GM23338 (cell line): ENCODE measurements around the gene EVI5. TPM values are rescaled to one million over a fixed set of nuclear protein-coding genes. Genes with fewer than 3 reads are reported as not detected.
"Not testable (repeated sequence)": the region's sequence is repeated elsewhere in the genome, so short reads cannot be mapped to it uniquely, and the experiment has no call there.

ENCODE experiments used
- ATAC-seq: fragments of 200-7000 bp; cut with Tn5 transposase; 3 replicates; pipeline ENCODE4 v1.9.1; 2020
- DNase-seq: peaks from one replicate; pipeline ENCODE4 v3.0.0-alpha.2; 2015; ENCODE audit warnings: low spot score
- H2AFZ ChIP-seq: fragments of 200-600 bp; sonication (generic); 2 replicates; pipeline ENCODE4 v1.8.0; 2016; ENCODE audit warnings: antibody characterized with exemption, mild to moderate bottlenecking, moderate library complexity
- H3F3A ChIP-seq: fragments of 200-600 bp; sonication (generic); replicated peaks from 2 replicates; pipeline ENCODE4 v1.8.0; 2017; ENCODE audit warnings: antibody characterized with exemption, mixed run types, low read depth
- H3K27ac ChIP-seq: fragments of 200-600 bp; sonication (generic); 2 replicates; pipeline ENCODE4 v1.6.1; 2016; ENCODE audit warnings: low read depth
- H3K27me3 ChIP-seq: fragments of 200-600 bp; sonication (generic); 2 replicates; pipeline ENCODE4 v1.8.0; 2016; ENCODE audit warnings: mild to moderate bottlenecking, mixed run types, moderate library complexity; ENCODE audit not compliant: insufficient read depth
- H3K36me3 ChIP-seq: fragments of 200-600 bp; sonication (generic); 2 replicates; pipeline ENCODE4 v1.8.0; 2016; ENCODE audit warnings: mild to moderate bottlenecking; ENCODE audit not compliant: insufficient read depth
- H3K4me1 ChIP-seq: fragments of 200-600 bp; sonication (generic); 2 replicates; pipeline ENCODE4 v1.8.0; 2016; ENCODE audit warnings: mild to moderate bottlenecking, moderate library complexity; ENCODE audit not compliant: insufficient read depth
- H3K4me2 ChIP-seq: fragments of 200-600 bp; sonication (generic); 2 replicates; pipeline ENCODE4 v1.7.1; 2017; ENCODE audit warnings: mixed run types
- H3K4me3 ChIP-seq: fragments of 200-600 bp; sonication (generic); 2 replicates; pipeline ENCODE4 v1.6.1; 2016; ENCODE audit warnings: mixed run types
- H3K79me2 ChIP-seq: fragments of 200-600 bp; sonication (generic); replicated peaks from 2 replicates; pipeline ENCODE4 v1.8.0; 2017; ENCODE audit warnings: mild to moderate bottlenecking; ENCODE audit not compliant: insufficient read depth
- H3K9me2 ChIP-seq: fragments of 200-600 bp; sonication (generic); 2 replicates; pipeline ENCODE4 v1.8.0; 2017; ENCODE audit not compliant: insufficient read depth
- H4K20me1 ChIP-seq: fragments of 200-600 bp; sonication (generic); replicated peaks from 2 replicates; pipeline ENCODE4 v1.8.0; 2017; ENCODE audit warnings: mild to moderate bottlenecking; ENCODE audit not compliant: insufficient read depth
- H3K27ac Mint-ChIP-seq: 2 replicates; pipeline ENCODE4 v1.8.0; 2020; ENCODE audit warnings: inconsistent platforms, mild to moderate bottlenecking, moderate library complexity, mixed read lengths
- H3K27me3 Mint-ChIP-seq: 3 replicates; pipeline ENCODE4 v1.8.0; 2022; ENCODE audit warnings: low read depth, mild to moderate bottlenecking, moderate library complexity, mixed read lengths, inconsistent platforms; ENCODE audit not compliant: insufficient read depth, poor library complexity
- H3K36me3 Mint-ChIP-seq: 3 replicates; pipeline ENCODE4 v1.8.0; 2021; ENCODE audit warnings: low read depth, mild to moderate bottlenecking, inconsistent platforms, moderate library complexity, mixed read lengths
- H3K4me1 Mint-ChIP-seq: 3 replicates; pipeline ENCODE4 v1.8.0; 2020; ENCODE audit warnings: mild to moderate bottlenecking, inconsistent platforms, mixed read lengths
- H3K4me3 Mint-ChIP-seq: 3 replicates; pipeline ENCODE4 v1.8.0; 2021; ENCODE audit warnings: moderate library complexity, mild to moderate bottlenecking, inconsistent platforms, mixed read lengths
- H3K9me3 Mint-ChIP-seq: 3 replicates; pipeline ENCODE4 v1.8.0; 2020; ENCODE audit warnings: moderate library complexity, mild to moderate bottlenecking, inconsistent platforms, mixed read lengths
- CREB1 ChIP-seq: fragments of 250-450 bp; sonication (Bioruptor Pico); IDR thresholded peaks from 2 replicates; pipeline ENCODE4 v1.5.0; 2020; ENCODE audit warnings: low read depth, mild to moderate bottlenecking, moderate library complexity
- EZH2 ChIP-seq: fragments of 200-600 bp; sonication (generic); IDR thresholded peaks from one replicate; pipeline ENCODE4 v1.8.0; 2017; ENCODE audit warnings: antibody characterized with exemption, mild to moderate bottlenecking, low read depth; ENCODE audit not compliant: unreplicated experiment
- EZH2phosphoT487 ChIP-seq: fragments of 200-600 bp; sonication (generic); IDR thresholded peaks from one replicate; pipeline ENCODE4 v1.8.1; 2018; ENCODE audit warnings: antibody characterized with exemption; ENCODE audit not compliant: unreplicated experiment
- JUNB ChIP-seq: IDR thresholded peaks from one replicate; pipeline ENCODE4 v1.6.1; 2016; ENCODE audit warnings: antibody characterized with exemption; ENCODE audit not compliant: unreplicated experiment
- NANOG ChIP-seq: IDR thresholded peaks from 2 replicates; pipeline ENCODE4 v1.6.1; 2016; ENCODE audit warnings: antibody characterized with exemption, borderline replicate concordance
- POLR2AphosphoS5 ChIP-seq: IDR thresholded peaks from 2 replicates; pipeline ENCODE4 v1.6.1; 2016; ENCODE audit warnings: antibody characterized with exemption, low read depth
- REST ChIP-seq: IDR thresholded peaks from one replicate; pipeline ENCODE4 v1.6.1; 2018; ENCODE audit warnings: antibody characterized with exemption; ENCODE audit not compliant: unreplicated experiment
- STAT1 ChIP-seq: IDR thresholded peaks from one replicate; pipeline ENCODE4 v1.6.1; 2016; ENCODE audit warnings: antibody characterized with exemption; ENCODE audit not compliant: unreplicated experiment
- ZNF331 ChIP-seq: fragments of 250-450 bp; sonication (Bioruptor Pico); IDR thresholded peaks from 2 replicates; pipeline ENCODE4 v1.5.0; 2020; ENCODE audit warnings: low read depth, mild to moderate bottlenecking, moderate library complexity
- polyA plus RNA-seq: library from polyadenylated mRNA; unstranded; fragments of >200 nt; fragmentation: Nextera tagmentation; extraction: Ambion mirVana; gene quantifications from 2 replicates; pipeline ENCODE4 v1.2.1, GENCODE V29; 2016
- total RNA-seq: library from RNA; depleted of rRNA; stranded (reverse); fragments of >200 nt; shearing (Covaris generic); gene quantifications from 2 replicates; pipeline ENCODE4 v1.2.3, GENCODE V29; 2014

Gene EVI5
- total and polyA plus RNA-seq, 2 experiments from 2014 or later, result 15.6 to 24.8 TPM

GRCh38 chr1:92786111-92786901 is 1.4 kb upstream of the EVI5 start (continued):
- no peak for TF ChIP-seq NANOG
- no peak for TF ChIP-seq JUNB

- no peak for TF ChIP-seq STAT1
- TF ChIP-seq CREB1 (CRISPR knock-in tag), result no peak
- TF ChIP-seq NANOG, result no peak
- no peaks in the 10 kb centered on the region for H3K9me2 ChIP-seq
- H3K27me3 Mint-ChIP-seq, result peaks cover 22% of the 10 kb centered on the region
- H4K20me1 ChIP-seq, result no peaks in the 10 kb centered on the region; the same call in 1 of the 2 replicates
- peak overlapping the region; percentile 96 for H3K4me2 ChIP-seq
- H3K27ac ChIP-seq, result no peak overlapping the region
- peaks cover 15% of the 10 kb centered on the region for H3K4me1 Mint-ChIP-seq
- H3K9me3 Mint-ChIP-seq, result peaks cover 4% of the 10 kb centered on the region; the same call in 2 of the 3 replicates
- H3F3A ChIP-seq, result no peaks in the 10 kb centered on the region
- no peaks in the 10 kb centered on the region for H3K36me3 Mint-ChIP-seq
- H3K79me2 ChIP-seq, result peaks cover 45% of the 10 kb centered on the region
- peak; percentile 28 for DNase-seq
- H3K4me3 ChIP-seq, result peak overlapping the region; percentile 74
- H3K27me3 ChIP-seq, result peaks cover 23% of the 10 kb centered on the region
- peak overlapping the region; percentile 61 for H2AFZ ChIP-seq
- peak overlapping the region; percentile 84 for H3K4me3 Mint-ChIP-seq
- H3K27ac Mint-ChIP-seq, result no peak overlapping the region
- H3K4me1 ChIP-seq, result peaks cover 5% of the 10 kb centered on the region
- H3K36me3 ChIP-seq, result no peaks in the 10 kb centered on the region
- no peak; the same call in 2 of the 3 replicates for ATAC-seq
These were observed 778 bp downstream of the EVI5 start for GRCh38 chr1:92784021-92784638.

GRCh38 chr1:92783550-92783949 is 1.4 kb downstream of the EVI5 start:
- H3K27ac ChIP-seq, H3K36me3 Mint-ChIP-seq, H3F3A ChIP-seq, H3K27ac Mint-ChIP-seq, H4K20me1 ChIP-seq, H3K4me1 ChIP-seq, H3K36me3 ChIP-seq, H2AFZ ChIP-seq, H3K9me2 ChIP-seq, H3K9me3 Mint-ChIP-seq, ATAC-seq: not testable (repeated sequence)
- H3K79me2 ChIP-seq, result peaks cover 51% of the 10 kb centered on the region
- peak overlapping the region; percentile 74 for H3K4me3 ChIP-seq
- Mint-ChIP-seq H3K4me1 (peaks cover 15% of the 10 kb centered on the region), H3K27me3 (peaks cover 22% of the 10 kb centered on the region), H3K4me3 (peak overlapping the region; percentile 84)
- peaks cover 23% of the 10 kb centered on the region for H3K27me3 ChIP-seq
- peak overlapping the region; percentile 96 for H3K4me2 ChIP-seq
- DNase-seq, result peak; percentile 27

GRCh38 chr1:92778376-92778775 is 6.5 kb downstream of the EVI5 start:
- Histone ChIP-seq H3K4me3 (no peak overlapping the region), H3K4me2 (no peak overlapping the region), H3K27ac (no peak overlapping the region), H3F3A (no peaks in the 10 kb centered on the region), H3K79me2 (peaks cover 67% of the 10 kb centered on the region), H3K36me3 (no peaks in the 10 kb centered on the region), H4K20me1 (peaks cover 6% of the 10 kb centered on the region; the same call in 1 of the 2 replicates), H3K27me3 (no peaks in the 10 kb centered on the region), H2AFZ (no peak overlapping the region), H3K9me2 (no peaks in the 10 kb centered on the region), H3K4me1 (peaks cover 7% of the 10 kb centered on the region; the same call in 1 of the 2 replicates)
- Mint-ChIP-seq H3K27ac (no peak overlapping the region), H3K27me3 (peaks cover 2% of the 10 kb centered on the region), H3K4me3 (no peak overlapping the region), H3K4me1 (peaks cover 7% of the 10 kb centered on the region), H3K36me3 (no peaks in the 10 kb centered on the region), H3K9me3 (no peaks in the 10 kb centered on the region)
- DNase-seq (no peak), ATAC-seq (no peak)
- TF ChIP-seq CREB1 (CRISPR knock-in tag), result no peak
- no peak for TF ChIP-seq ZNF331 (CRISPR knock-in tag)
- TF ChIP-seq POLR2AphosphoS5, result no peak
- TF ChIP-seq REST, result no peak
- TF ChIP-seq EZH2, result no peak
- no peak for TF ChIP-seq EZH2phosphoT487
